Stimulated activated naive CD8-positive, alpha-beta T cell treated with anti-CD3 and anti-CD28 coated beads, Interleukin-15, Interleukin-2, amounts not matched to agents 100 ng/mL and 50 ng/mL, for 24 hours (primary cell): ENCODE measurements around the gene VPS11.
"Not testable (repeated sequence)": the region's sequence is repeated elsewhere in the genome, so short reads cannot be mapped to it uniquely, and the experiment has no call there.

ENCODE experiments used
- H3K27ac Mint-ChIP-seq: one replicate; pipeline ENCODE4 v1.8.0; 2021; ENCODE audit warnings: mild to moderate bottlenecking, mixed read lengths
- H3K27me3 Mint-ChIP-seq: one replicate; pipeline ENCODE4 v1.8.0; 2021; ENCODE audit warnings: mixed read lengths
- H3K36me3 Mint-ChIP-seq: one replicate; pipeline ENCODE4 v1.8.0; 2021; ENCODE audit warnings: low read depth, mixed read lengths
- H3K4me1 Mint-ChIP-seq: one replicate; pipeline ENCODE4 v1.8.0; 2021; ENCODE audit warnings: low read depth, mixed read lengths
- H3K4me3 Mint-ChIP-seq: one replicate; pipeline ENCODE4 v1.8.0; 2021; ENCODE audit warnings: mild to moderate bottlenecking, mixed read lengths
- H3K9me3 Mint-ChIP-seq: one replicate; pipeline ENCODE4 v1.8.0; 2021; ENCODE audit warnings: mixed read lengths

The VPS11 gene

GRCh38 chr11:119100246-119100970 is 32.8 kb downstream of the VPS11 start:
- peak overlapping the region; percentile 88 for H3K4me3 Mint-ChIP-seq
- no peaks in the 10 kb centered on the region for H3K27me3 Mint-ChIP-seq
- peaks cover 46% of the 10 kb centered on the region for H3K4me1 Mint-ChIP-seq
- H3K9me3 Mint-ChIP-seq, result no peaks in the 10 kb centered on the region
- peaks cover 40% of the 10 kb centered on the region for H3K36me3 Mint-ChIP-seq
- H3K27ac Mint-ChIP-seq, result peak overlapping the region; percentile 96

- Mint-ChIP-seq H3K4me3 (peak overlapping the region; percentile 88), H3K36me3 (peaks cover 39% of the 10 kb centered on the region), H3K27ac (peak overlapping the region; percentile 96), H3K9me3 (no peaks in the 10 kb centered on the region), H3K27me3 (no peaks in the 10 kb centered on the region), H3K4me1 (peaks cover 42% of the 10 kb centered on the region)
Observed at GRCh38 chr11:119100994-119101758, 33.6 kb downstream of the VPS11 start.

- Mint-ChIP-seq H3K9me3 (no peaks in the 10 kb centered on the region), H3K4me3 (peak within 1 kb of the TSS; percentile 88), H3K27ac (peak within 1 kb of the TSS; percentile 96), H3K4me1 (peaks cover 46% of the 10 kb centered on the region), H3K27me3 (no peaks in the 10 kb centered on the region), H3K36me3 (peaks cover 34% of the 10 kb centered on the region)
Observed at GRCh38 chr11:119101759-119102423, 34.3 kb downstream of the VPS11 start, which contains the start of gene DPAGT1. DPAGT1 (minus strand) TSS chr11:119101853; CDS start chr11:119101655, 198 bp downstream.

GRCh38 chr11:119103161-119103664 is 35.6 kb downstream of the VPS11 start:
- peaks cover 49% of the 10 kb centered on the region for H3K4me1 Mint-ChIP-seq
- peak overlapping the region; percentile 96 for H3K27ac Mint-ChIP-seq
- not testable (repeated sequence) for H3K27me3 Mint-ChIP-seq, H3K9me3 Mint-ChIP-seq
- H3K36me3 Mint-ChIP-seq, result peaks cover 21% of the 10 kb centered on the region
- peak overlapping the region; percentile 88 for H3K4me3 Mint-ChIP-seq

GRCh38 chr11:119103793-119104192 is 36.2 kb downstream of the VPS11 start:
- peak overlapping the region; percentile 38 for H3K27ac Mint-ChIP-seq

GRCh38 chr11:119106564-119107537 is 39.2 kb downstream of the VPS11 start, which contains the start of gene C2CD2L:
C2CD2L (plus strand) TSS chr11:119107344; CDS start chr11:119107742, 398 bp downstream.
- H3K4me1 Mint-ChIP-seq, result peaks cover 50% of the 10 kb centered on the region
- H3K9me3 Mint-ChIP-seq, result no peaks in the 10 kb centered on the region
- peaks cover 20% of the 10 kb centered on the region for H3K36me3 Mint-ChIP-seq

More at GRCh38 chr11:119103793-119104192, 36.2 kb downstream of the VPS11 start:
- Mint-ChIP-seq H3K4me1 (peaks cover 52% of the 10 kb centered on the region), H3K4me3 (peak overlapping the region; percentile 88), H3K36me3 (peaks cover 19% of the 10 kb centered on the region), H3K27me3 (no peaks in the 10 kb centered on the region), H3K9me3 (no peaks in the 10 kb centered on the region)

GRCh38 chr11:119107538-119108145 is 40.0 kb downstream of the VPS11 start:
- H3K27ac Mint-ChIP-seq, result peak overlapping the region; percentile 83
- no peaks in the 10 kb centered on the region for H3K9me3 Mint-ChIP-seq
- peaks cover 46% of the 10 kb centered on the region for H3K4me1 Mint-ChIP-seq
- peak overlapping the region; percentile 93 for H3K4me3 Mint-ChIP-seq
- H3K36me3 Mint-ChIP-seq, result peaks cover 23% of the 10 kb centered on the region
- H3K27me3 Mint-ChIP-seq, result no peaks in the 10 kb centered on the region

More at GRCh38 chr11:119106564-119107537, 39.2 kb downstream of the VPS11 start, which contains the start of gene C2CD2L:
- no peaks in the 10 kb centered on the region for H3K27me3 Mint-ChIP-seq
- H3K4me3 Mint-ChIP-seq, result peak within 1 kb of the TSS; percentile 93
- H3K27ac Mint-ChIP-seq, result peak within 1 kb of the TSS; percentile 86

- H3K4me1 Mint-ChIP-seq, result peaks cover 43% of the 10 kb centered on the region
- H3K9me3 Mint-ChIP-seq, result no peaks in the 10 kb centered on the region
- peak overlapping the region; percentile 93 for H3K4me3 Mint-ChIP-seq
- peak overlapping the region; percentile 83 for H3K27ac Mint-ChIP-seq
- peaks cover 29% of the 10 kb centered on the region for H3K36me3 Mint-ChIP-seq
- no peaks in the 10 kb centered on the region for H3K27me3 Mint-ChIP-seq
Observed at GRCh38 chr11:119108146-119108856, 40.7 kb downstream of the VPS11 start.

- H3K36me3 Mint-ChIP-seq, result peaks cover 32% of the 10 kb centered on the region
- H3K27ac Mint-ChIP-seq, result peak overlapping the region; percentile 83
- H3K4me3 Mint-ChIP-seq, result peak overlapping the region; percentile 93
- no peaks in the 10 kb centered on the region for H3K9me3 Mint-ChIP-seq
- peaks cover 40% of the 10 kb centered on the region for H3K4me1 Mint-ChIP-seq
- no peaks in the 10 kb centered on the region for H3K27me3 Mint-ChIP-seq
Observed at GRCh38 chr11:119108857-119109221, 41.2 kb downstream of the VPS11 start.

GRCh38 chr11:119109843-119110242 is 42.2 kb downstream of the VPS11 start:
- Mint-ChIP-seq H3K27ac (peak overlapping the region; percentile 83), H3K4me3 (peak overlapping the region; percentile 93), H3K4me1 (peaks cover 39% of the 10 kb centered on the region), H3K36me3 (peaks cover 32% of the 10 kb centered on the region), H3K9me3 (no peaks in the 10 kb centered on the region), H3K27me3 (no peaks in the 10 kb centered on the region)

GRCh38 chr11:119110439-119110838 is 42.8 kb downstream of the VPS11 start:
- peaks cover 44% of the 10 kb centered on the region for H3K4me1 Mint-ChIP-seq
- H3K4me3 Mint-ChIP-seq, result no peak overlapping the region
- peaks cover 37% of the 10 kb centered on the region for H3K36me3 Mint-ChIP-seq
- no peaks in the 10 kb centered on the region for H3K9me3 Mint-ChIP-seq
- no peaks in the 10 kb centered on the region for H3K27me3 Mint-ChIP-seq
- H3K27ac Mint-ChIP-seq, result no peak overlapping the region

- Mint-ChIP-seq H3K36me3 (peaks cover 44% of the 10 kb centered on the region), H3K4me1 (peaks cover 45% of the 10 kb centered on the region), H3K9me3 (no peaks in the 10 kb centered on the region), H3K27me3 (no peaks in the 10 kb centered on the region), H3K4me3 (no peak overlapping the region), H3K27ac (no peak overlapping the region)
Observed at GRCh38 chr11:119111361-119111925, 43.8 kb downstream of the VPS11 start.
